Activated CD4-positive, alpha-beta memory T cell treated with anti-CD3 and anti-CD28 coated beads for 36 hours (primary cell): Measurements from ENCODE around the gene IL2RA. TPM values are rescaled to one million over a fixed set of nuclear protein-coding genes. Genes with fewer than 3 reads are reported as not detected.

Experiments used
- CTCF ChIA-PET: fragments of 350-600 bp; sonication (Branson Sonifier 250); formaldehyde crosslinking; loops from one replicate; lab custom pipeline; 2021; ENCODE audit warnings: antibody characterized with exemption, inconsistent platforms; lab: Charles Lee
- POLR2A ChIA-PET: fragments of 350-600 bp; sonication (Branson Sonifier 250); formaldehyde crosslinking; loops from one replicate; lab custom pipeline; 2021; ENCODE audit warnings: antibody characterized with exemption; lab: Charles Lee
- DNase-seq: peaks from one replicate; pipeline ENCODE4 v3.0.0-alpha.2; 2020
- H3K27ac Mint-ChIP-seq: one replicate; pipeline ENCODE4 v1.8.0; 2021; ENCODE audit warnings: mixed read lengths
- H3K27me3 Mint-ChIP-seq: one replicate; pipeline ENCODE4 v1.8.0; 2021; ENCODE audit warnings: mixed read lengths
- H3K36me3 Mint-ChIP-seq: one replicate; pipeline ENCODE4 v1.8.0; 2021; ENCODE audit warnings: mixed read lengths
- H3K4me1 Mint-ChIP-seq: one replicate; pipeline ENCODE4 v1.8.0; 2021; ENCODE audit warnings: low read depth, mixed read lengths
- H3K4me3 Mint-ChIP-seq: one replicate; pipeline ENCODE4 v1.8.0; 2021; ENCODE audit warnings: mild to moderate bottlenecking, mixed read lengths
- H3K9me3 Mint-ChIP-seq: one replicate; pipeline ENCODE4 v1.8.0; 2021; ENCODE audit warnings: mixed read lengths
- intact Hi-C: fragments of 100-400 bp; cut with micrococcal nuclease; formaldehyde crosslinking; loops from one replicate; pipeline ENCODE4 v1.15.1; 2023
- total RNA-seq, 2 experiments: library from RNA; stranded (reverse); gene quantifications; one replicate each; pipeline ENCODE4 v1.2.3, GENCODE V29; 2021

Gene IL2RA
- total RNA-seq, 2 experiments from 2014 or later = 961 to 988 TPM

GRCh38 chr10:6027929-6028328 lies 34.2 kb downstream of the IL2RA start:
- no peak overlapping the region for H3K4me3 Mint-ChIP-seq
- H3K27me3 Mint-ChIP-seq = no peaks in the 10 kb centered on the region
- peaks cover 43% of the 10 kb centered on the region for H3K4me1 Mint-ChIP-seq
- intact Hi-C loops = no loop called here
- peak; percentile 25 for DNase-seq
- H3K27ac Mint-ChIP-seq = peak overlapping the region; percentile 44
- peaks cover 80% of the 10 kb centered on the region for H3K36me3 Mint-ChIP-seq
- H3K9me3 Mint-ChIP-seq = peaks cover 5% of the 10 kb centered on the region
- ChIA-PET CTCF (no interaction called here), POLR2A (no interaction called here)

DNA sequence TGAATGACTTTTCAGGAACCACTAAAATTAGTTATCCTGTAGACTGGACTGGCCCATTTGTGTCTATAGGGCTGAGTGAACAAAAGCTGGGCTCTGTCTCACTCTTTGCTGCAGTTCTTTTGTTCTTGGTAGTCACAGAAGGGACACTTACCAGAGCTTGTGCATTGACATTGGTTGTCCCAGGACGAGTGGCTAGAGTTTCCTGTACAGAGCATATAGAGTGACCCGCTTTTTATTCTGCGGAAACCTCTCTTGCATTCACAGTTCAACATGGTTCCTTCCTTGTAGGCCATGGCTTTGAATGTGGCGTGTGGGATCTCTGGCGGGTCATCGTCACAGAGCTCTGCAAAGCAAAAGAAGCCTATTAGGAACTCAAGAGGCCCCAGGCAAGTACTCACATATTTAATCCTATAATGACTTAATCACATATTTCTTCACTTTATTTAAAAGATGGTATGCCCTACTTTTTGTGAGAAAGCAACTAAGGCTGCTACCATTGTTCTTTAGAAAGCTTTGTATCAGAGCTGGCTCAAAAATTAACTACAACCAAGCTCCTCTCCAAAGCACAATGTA lies 36.4 kb downstream of the IL2RA start:
- peaks cover 5% of the 10 kb centered on the region for H3K9me3 Mint-ChIP-seq
- ChIA-PET CTCF (interaction anchor here (0.7 kb wide), 1 partner anchor 158 kb away, joined by 5 read pairs; no protein-coding TSS in a partner anchor), POLR2A (interaction anchor here (1.0 kb wide), 1 partner anchor 24 kb away, joined by 3 read pairs; no protein-coding TSS in a partner anchor)
- peaks cover 87% of the 10 kb centered on the region for H3K36me3 Mint-ChIP-seq
- H3K27ac Mint-ChIP-seq = no peak overlapping the region
- peak; percentile 8 for DNase-seq
- no peaks in the 10 kb centered on the region for H3K27me3 Mint-ChIP-seq
- H3K4me3 Mint-ChIP-seq = no peak overlapping the region
- intact Hi-C loops = no loop called here
- H3K4me1 Mint-ChIP-seq = peaks cover 51% of the 10 kb centered on the region

DNA sequence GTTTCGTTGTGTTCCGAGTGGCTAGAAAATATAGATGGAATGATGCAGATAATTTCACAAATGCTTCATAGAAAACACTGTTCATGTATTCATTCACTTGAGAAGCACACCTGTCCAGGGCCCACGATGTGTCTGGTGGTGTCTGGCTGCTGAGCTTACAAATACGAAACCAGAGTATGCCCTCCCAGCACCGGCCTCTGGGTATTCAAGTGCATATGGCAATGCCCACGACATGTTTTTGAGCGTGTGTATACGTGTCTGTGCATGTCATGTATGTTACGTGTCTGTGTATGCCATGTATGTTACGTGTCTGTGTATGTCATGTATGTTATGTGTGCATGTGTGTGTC lies 37.9 kb downstream of the IL2RA start:
- Mint-ChIP-seq H3K27ac (peak overlapping the region; percentile 23), H3K9me3 (no peaks in the 10 kb centered on the region), H3K27me3 (no peaks in the 10 kb centered on the region), H3K36me3 (peaks cover 93% of the 10 kb centered on the region), H3K4me1 (peaks cover 48% of the 10 kb centered on the region), H3K4me3 (no peak overlapping the region)
- no peak for DNase-seq
- intact Hi-C loops = no loop called here
- ChIA-PET CTCF (no interaction called here), POLR2A (no interaction called here)

GRCh38 chr10:6023661-6024333 lies 38.4 kb downstream of the IL2RA start:
- DNase-seq = no peak
- Mint-ChIP-seq H3K27me3 (no peaks in the 10 kb centered on the region), H3K36me3 (peaks cover 97% of the 10 kb centered on the region), H3K4me1 (peaks cover 53% of the 10 kb centered on the region), H3K9me3 (no peaks in the 10 kb centered on the region), H3K27ac (peak overlapping the region; percentile 23), H3K4me3 (no peak overlapping the region)
- CTCF ChIA-PET = interaction anchor here (0.9 to 1.6 kb wide), 2 partner anchors 10 to 11 kb away, joined by 3 to 6 read pairs; no protein-coding TSS in a partner anchor
- POLR2A ChIA-PET = no interaction called here
- intact Hi-C loops = no loop called here

GRCh38 chr10:6022660-6023059 lies 39.5 kb downstream of the IL2RA start:
- no peaks in the 10 kb centered on the region for H3K27me3 Mint-ChIP-seq
- H3K4me1 Mint-ChIP-seq = peaks cover 49% of the 10 kb centered on the region
- H3K27ac Mint-ChIP-seq = peak overlapping the region; percentile 68
- POLR2A ChIA-PET = no interaction called here
- H3K36me3 Mint-ChIP-seq = peaks cover 97% of the 10 kb centered on the region
- intact Hi-C loops = no loop called here
- CTCF ChIA-PET = interaction anchor here (0.6 to 1.6 kb wide), 3 partner anchors 9 to 553 kb away, joined by 3 to 6 read pairs (median 3); no protein-coding TSS in a partner anchor
- H3K9me3 Mint-ChIP-seq = no peaks in the 10 kb centered on the region
- no peak for DNase-seq
- no peak overlapping the region for H3K4me3 Mint-ChIP-seq

GRCh38 chr10:6020826-6021225 lies 41.3 kb downstream of the IL2RA start:
- intact Hi-C loops = no loop called here
- CTCF ChIA-PET = no interaction called here
- H3K36me3 Mint-ChIP-seq = peaks cover 99% of the 10 kb centered on the region
- peaks cover 48% of the 10 kb centered on the region for H3K4me1 Mint-ChIP-seq
- DNase-seq = no peak
- no peaks in the 10 kb centered on the region for H3K9me3 Mint-ChIP-seq
- H3K4me3 Mint-ChIP-seq = no peak overlapping the region
- POLR2A ChIA-PET = interaction anchor here (0.6 kb wide), 1 partner anchor 1622 kb away, joined by 3 read pairs; no protein-coding TSS in a partner anchor
- H3K27ac Mint-ChIP-seq = peak overlapping the region; percentile 72
- no peaks in the 10 kb centered on the region for H3K27me3 Mint-ChIP-seq

DNA sequence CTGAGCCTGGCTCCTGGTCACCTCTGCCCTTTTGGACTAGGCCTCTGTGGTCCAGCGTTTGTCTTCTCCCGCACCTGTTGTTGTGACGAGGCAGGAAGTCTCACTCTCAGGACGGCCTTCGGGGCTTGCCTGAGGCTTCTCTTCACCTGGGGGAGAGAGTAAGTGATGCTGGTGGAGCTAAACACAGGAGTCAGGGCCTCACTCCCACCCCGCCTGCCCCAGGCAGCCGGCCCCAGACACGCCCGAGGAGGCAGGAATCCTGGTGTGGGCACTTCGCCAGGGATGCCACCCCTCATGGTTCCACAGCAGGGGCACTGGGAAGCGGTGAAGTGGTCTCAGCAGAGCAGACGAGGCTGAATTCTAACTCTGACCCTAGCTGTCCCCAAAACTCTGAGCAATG lies 42.4 kb downstream of the IL2RA start:
- no peak overlapping the region for H3K4me3 Mint-ChIP-seq
- no peaks in the 10 kb centered on the region for H3K27me3 Mint-ChIP-seq
- H3K27ac Mint-ChIP-seq = peak overlapping the region; percentile 75
- peaks cover 57% of the 10 kb centered on the region for H3K4me1 Mint-ChIP-seq
- intact Hi-C loops = no loop called here
- no peaks in the 10 kb centered on the region for H3K9me3 Mint-ChIP-seq
- POLR2A ChIA-PET = no interaction called here
- no peak for DNase-seq
- H3K36me3 Mint-ChIP-seq = peaks cover 96% of the 10 kb centered on the region
- CTCF ChIA-PET = no interaction called here

DNA sequence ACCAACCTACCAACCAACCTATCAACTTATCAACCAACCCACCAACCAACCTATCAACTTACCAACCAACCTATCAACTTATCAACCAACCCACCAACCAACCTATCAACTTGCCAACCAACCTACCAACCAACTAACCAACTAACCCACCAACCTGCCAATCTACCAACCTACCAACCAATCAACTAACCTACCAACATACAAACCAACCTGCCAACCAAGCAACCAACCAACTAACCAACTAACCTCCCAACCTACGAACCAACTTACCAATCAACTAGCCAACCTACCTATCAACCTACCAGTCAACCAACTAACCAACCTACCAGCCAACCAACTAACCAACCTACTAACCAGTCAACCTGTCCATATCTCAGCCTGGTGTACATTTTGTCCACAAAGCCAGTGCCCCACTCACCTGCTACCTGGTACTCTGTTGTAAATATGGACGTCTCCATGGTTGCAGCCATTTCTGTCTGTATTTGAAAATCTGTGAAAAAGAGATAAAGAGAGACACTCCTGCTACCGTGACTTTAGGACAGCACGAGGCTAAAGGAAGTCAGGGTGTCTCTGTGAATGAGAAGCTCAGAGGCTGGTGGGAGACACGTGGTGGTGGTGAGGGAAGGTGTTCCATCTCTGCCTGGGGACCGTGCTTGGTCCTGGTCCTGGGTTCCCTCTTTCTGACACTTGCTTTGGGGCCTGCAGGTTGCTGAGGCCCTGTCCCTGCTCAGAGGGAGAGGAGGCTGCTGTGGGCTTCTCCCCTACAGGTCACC lies 43.0 kb downstream of the IL2RA start:
- H3K36me3 Mint-ChIP-seq = peaks cover 96% of the 10 kb centered on the region
- H3K9me3 Mint-ChIP-seq = no peaks in the 10 kb centered on the region
- peaks cover 60% of the 10 kb centered on the region for H3K4me1 Mint-ChIP-seq
- H3K27me3 Mint-ChIP-seq = no peaks in the 10 kb centered on the region
- ChIA-PET POLR2A (no interaction called here), CTCF (no interaction called here)
- DNase-seq = no peak
- H3K27ac Mint-ChIP-seq = peak overlapping the region; percentile 75
- intact Hi-C loops = no loop called here
- H3K4me3 Mint-ChIP-seq = peak overlapping the region; percentile 20

GRCh38 chr10:6018422-6018821 lies 43.7 kb downstream of the IL2RA start:
- Mint-ChIP-seq H3K27ac (peak overlapping the region; percentile 75), H3K4me3 (no peak overlapping the region), H3K4me1 (peaks cover 62% of the 10 kb centered on the region), H3K27me3 (no peaks in the 10 kb centered on the region), H3K36me3 (peaks cover 94% of the 10 kb centered on the region), H3K9me3 (no peaks in the 10 kb centered on the region)
- intact Hi-C loops = no loop called here
- ChIA-PET CTCF (no interaction called here), POLR2A (no interaction called here)
- DNase-seq = no peak

DNA sequence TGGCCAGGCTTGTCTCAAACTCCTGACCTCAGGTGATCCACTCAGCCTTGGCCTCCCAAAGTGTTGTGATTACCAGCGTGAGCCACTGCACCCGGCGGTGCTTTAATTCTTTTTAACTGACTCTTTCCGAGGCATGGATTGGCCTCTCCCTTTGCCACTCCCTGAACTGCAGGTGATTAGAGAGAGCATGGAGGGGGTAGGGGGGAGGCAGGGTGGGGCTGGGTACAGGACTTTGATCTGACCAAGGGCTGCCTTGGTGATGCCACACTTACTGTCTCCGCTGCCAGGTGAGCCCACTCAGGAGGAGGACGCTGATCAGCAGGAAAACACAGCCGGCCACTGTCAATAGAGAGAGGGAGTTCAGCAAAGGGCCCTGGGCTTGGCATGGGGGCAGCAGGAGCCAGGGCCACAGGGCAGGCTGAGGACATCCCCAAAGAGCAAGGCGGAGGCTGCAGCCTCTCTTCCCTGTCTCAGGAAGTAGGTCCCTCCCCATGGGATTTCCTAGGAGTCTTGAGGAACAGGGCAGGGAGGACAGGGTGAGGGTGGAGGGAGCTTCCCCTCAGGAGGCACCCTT lies 44.3 kb downstream of the IL2RA start:
- no peaks in the 10 kb centered on the region for H3K27me3 Mint-ChIP-seq
- H3K4me3 Mint-ChIP-seq = no peak overlapping the region
- H3K27ac Mint-ChIP-seq = peak overlapping the region; percentile 38
- no peaks in the 10 kb centered on the region for H3K9me3 Mint-ChIP-seq
- peaks cover 92% of the 10 kb centered on the region for H3K36me3 Mint-ChIP-seq
- intact Hi-C loops = no loop called here
- ChIA-PET CTCF (no interaction called here), POLR2A (no interaction called here)
- DNase-seq = no peak
- H3K4me1 Mint-ChIP-seq = peaks cover 63% of the 10 kb centered on the region

DNA sequence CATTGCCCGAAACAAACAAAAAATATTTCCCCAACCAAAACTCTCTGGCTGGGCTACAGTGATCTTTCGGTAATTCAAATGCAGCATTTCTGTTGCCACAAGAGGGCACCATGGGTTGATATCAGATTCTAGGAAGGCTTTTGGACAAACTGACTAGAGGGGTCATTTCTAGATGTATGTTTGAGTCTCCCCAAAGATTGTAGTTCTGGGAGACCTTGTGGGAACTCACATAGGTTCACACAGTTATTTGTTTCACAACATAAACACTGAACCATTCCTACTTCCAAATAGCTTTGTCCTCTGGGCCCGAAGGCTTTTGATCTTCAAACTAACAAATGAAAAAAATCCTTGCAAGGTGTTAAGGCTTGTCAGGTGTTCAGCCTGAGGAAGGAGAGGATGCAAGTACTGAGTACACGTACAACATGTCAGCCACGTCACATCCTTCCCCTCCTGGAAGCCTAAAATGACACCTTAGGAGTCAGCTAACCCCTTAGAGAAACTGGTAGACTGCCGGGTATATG lies 47.9 kb downstream of the IL2RA start:
- Mint-ChIP-seq H3K9me3 (no peaks in the 10 kb centered on the region), H3K36me3 (peaks cover 73% of the 10 kb centered on the region), H3K27ac (peak overlapping the region; percentile 90), H3K4me1 (peaks cover 69% of the 10 kb centered on the region), H3K27me3 (no peaks in the 10 kb centered on the region), H3K4me3 (no peak overlapping the region)
- POLR2A ChIA-PET = interaction anchor here (1.2 kb wide), 1 partner anchor 39 kb away, joined by 3 read pairs; no protein-coding TSS in a partner anchor
- CTCF ChIA-PET = interaction anchor here (0.6 to 2.0 kb wide), 18 partner anchors 9 to 216 kb away, joined by 3 to 11 read pairs (median 3); partner anchors contain the start of genes ANKRD16 and FBH1
- intact Hi-C loops = loop anchor here (1.0 to 2.0 kb wide), 4 partner anchors 11 to 74 kb away; partner anchors contain the start of gene IL15RA
- peak; percentile 67 for DNase-seq
